Fibroblast of pulmonary artery (primary cell): ENCODE measurements around the gene LRRC8E.

Experiments
- DNase-seq: peaks from one replicate; pipeline ENCODE4 v3.0.0-alpha.2; 2010; ENCODE audit warnings: low read depth
- H3K4me3 ChIP-seq: replicated peaks from 2 replicates; pipeline ENCODE4 v1.5.1; 2011; ENCODE audit warnings: low read depth, mild to moderate bottlenecking, control low read depth, low read length, moderate library complexity
- TF ChIP-seq, protein P1 (sequence below): IDR thresholded peaks from 2 replicates; pipeline ENCODE4 v1.5.1; 2011; ENCODE audit warnings: mild to moderate bottlenecking, control low read depth, low read length, inconsistent platforms; ENCODE audit errors: missing control alignments

Gene LRRC8E

DNA sequence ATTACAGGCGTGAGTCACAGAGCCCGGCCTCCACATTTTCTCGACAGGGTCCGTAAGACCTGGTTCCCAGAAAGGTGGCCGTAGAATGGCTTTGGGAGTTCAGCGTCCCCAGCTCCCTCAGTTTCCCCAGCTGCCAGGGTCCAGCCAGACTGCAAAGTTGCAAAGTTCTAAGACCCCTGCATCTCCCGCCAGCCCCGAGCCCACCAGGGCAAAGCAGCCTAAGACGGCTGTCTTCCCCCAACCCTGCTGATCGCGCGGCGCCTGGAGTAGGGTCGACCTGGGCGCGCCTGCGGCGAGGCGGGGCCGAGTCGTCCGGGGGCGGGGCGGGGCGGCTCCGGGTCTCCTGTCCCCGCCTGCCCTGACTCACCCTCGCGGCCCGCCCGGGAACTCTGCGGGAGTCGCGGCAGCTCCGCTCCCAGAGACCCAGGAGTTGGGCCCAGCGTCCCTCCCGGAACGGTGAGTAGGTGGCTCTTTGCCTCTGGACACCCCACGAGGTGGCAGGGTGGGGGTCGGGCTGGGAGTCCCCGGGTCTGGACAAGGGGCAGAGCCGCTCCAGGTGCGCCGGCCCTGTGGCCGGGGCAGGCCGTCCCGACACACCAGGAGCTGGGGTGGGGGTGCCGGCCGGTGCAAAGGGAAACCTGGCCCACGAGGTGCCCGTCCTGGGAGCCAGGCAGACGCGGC, at the start of gene LRRC8E:
LRRC8E (plus strand) TSS at position 366 of the 681 bp plus-strand sequence. CDS start 7,094 bp downstream, outside the sequence.
- TF ChIP-seq, protein P1, sequence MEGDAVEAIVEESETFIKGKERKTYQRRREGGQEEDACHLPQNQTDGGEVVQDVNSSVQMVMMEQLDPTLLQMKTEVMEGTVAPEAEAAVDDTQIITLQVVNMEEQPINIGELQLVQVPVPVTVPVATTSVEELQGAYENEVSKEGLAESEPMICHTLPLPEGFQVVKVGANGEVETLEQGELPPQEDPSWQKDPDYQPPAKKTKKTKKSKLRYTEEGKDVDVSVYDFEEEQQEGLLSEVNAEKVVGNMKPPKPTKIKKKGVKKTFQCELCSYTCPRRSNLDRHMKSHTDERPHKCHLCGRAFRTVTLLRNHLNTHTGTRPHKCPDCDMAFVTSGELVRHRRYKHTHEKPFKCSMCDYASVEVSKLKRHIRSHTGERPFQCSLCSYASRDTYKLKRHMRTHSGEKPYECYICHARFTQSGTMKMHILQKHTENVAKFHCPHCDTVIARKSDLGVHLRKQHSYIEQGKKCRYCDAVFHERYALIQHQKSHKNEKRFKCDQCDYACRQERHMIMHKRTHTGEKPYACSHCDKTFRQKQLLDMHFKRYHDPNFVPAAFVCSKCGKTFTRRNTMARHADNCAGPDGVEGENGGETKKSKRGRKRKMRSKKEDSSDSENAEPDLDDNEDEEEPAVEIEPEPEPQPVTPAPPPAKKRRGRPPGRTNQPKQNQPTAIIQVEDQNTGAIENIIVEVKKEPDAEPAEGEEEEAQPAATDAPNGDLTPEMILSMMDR: no peak
- peak; percentile 53 for DNase-seq
- peak within 1 kb of the TSS; percentile 70 for H3K4me3 ChIP-seq

- H3K4me3 ChIP-seq: no peak overlapping the region
- no peak for DNase-seq
- TF ChIP-seq, protein P1: no peak
Observed at GRCh38 chr19:7839476-7839875, 48.8 kb upstream of the LRRC8E start.

- TF ChIP-seq, protein P1: no peak
- no peak overlapping the region for H3K4me3 ChIP-seq
- DNase-seq: no peak
Observed at GRCh38 chr19:7840629-7841028, 47.7 kb upstream of the LRRC8E start.

DNA sequence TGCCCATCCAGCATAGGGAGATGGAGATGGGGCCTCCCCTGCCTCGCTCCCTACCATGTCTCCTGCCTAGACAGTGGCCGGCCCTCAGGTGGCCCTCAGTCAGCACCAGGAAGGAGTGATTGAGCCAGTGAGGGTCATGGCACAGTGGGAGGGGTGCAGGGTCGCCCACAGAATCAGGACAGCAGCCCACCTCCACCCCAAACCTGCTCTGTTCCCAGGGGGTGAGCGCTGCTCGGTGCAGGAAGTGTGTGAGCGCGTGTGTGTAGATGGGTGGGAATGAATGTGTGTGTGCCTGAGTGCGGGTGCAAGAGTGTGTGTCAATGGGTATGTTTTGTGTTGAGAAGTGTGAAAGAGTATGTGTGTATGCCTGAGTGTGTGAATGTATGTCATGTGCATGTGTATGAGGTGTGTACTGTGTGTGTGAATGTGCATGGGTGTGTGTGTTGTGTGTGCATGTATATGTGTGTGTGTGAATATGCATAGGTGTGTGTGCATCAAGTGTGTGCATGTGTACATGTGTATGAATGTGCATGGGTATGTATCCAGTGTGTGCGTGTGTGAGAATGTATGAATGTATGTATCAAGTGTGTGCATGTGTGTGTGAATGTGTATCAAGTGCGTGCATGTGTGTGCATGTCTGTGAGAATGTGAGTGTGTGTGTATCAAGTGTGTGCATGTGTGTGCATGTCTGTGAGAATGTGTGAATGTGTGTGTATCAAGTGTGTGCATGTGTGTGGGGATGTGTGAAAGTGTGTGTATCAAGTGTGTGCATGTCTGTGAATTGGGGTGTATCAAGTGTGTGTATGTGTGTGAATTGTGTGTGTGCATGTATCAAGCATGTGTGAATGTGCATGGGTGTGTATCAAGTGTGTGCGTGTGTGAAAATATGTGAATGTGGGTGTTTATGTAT, 46.3 kb upstream of the LRRC8E start:
- no peak overlapping the region for H3K4me3 ChIP-seq
- no peak for DNase-seq
- TF ChIP-seq, protein P1: no peak

GRCh38 chr19:7842661-7843294, 45.5 kb upstream of the LRRC8E start:
- H3K4me3 ChIP-seq: no peak overlapping the region
- no peak for DNase-seq
- TF ChIP-seq, protein P1: no peak

- no peak overlapping the region for H3K4me3 ChIP-seq
- no peak for DNase-seq
- TF ChIP-seq, protein P1: no peak
Observed at GRCh38 chr19:7843521-7843920, 44.8 kb upstream of the LRRC8E start.
